Left kidney (tissue), 2 donors: ENCODE results near the gene CMTM5. TPM values are rescaled to one million over a fixed set of nuclear protein-coding genes. Genes with fewer than 3 reads are reported as not detected.
"Not testable (repeated sequence)": the region's sequence is repeated elsewhere in the genome, so short reads cannot be mapped to it uniquely, and the experiment has no call there.

Experiments used
- DNase-seq: peaks from one replicate; pipeline ENCODE4 v3.0.0-alpha.2; 2013
- polyA plus RNA-seq: library from polyadenylated mRNA; unstranded; fragments of 120-200 nt; gene quantifications from one replicate; pipeline ENCODE4 v1.2.1, GENCODE V29; 2013; ENCODE audit not compliant: insufficient read length

Gene CMTM5
- polyA plus RNA-seq, 1 donor: 1.0 TPM

DNA sequence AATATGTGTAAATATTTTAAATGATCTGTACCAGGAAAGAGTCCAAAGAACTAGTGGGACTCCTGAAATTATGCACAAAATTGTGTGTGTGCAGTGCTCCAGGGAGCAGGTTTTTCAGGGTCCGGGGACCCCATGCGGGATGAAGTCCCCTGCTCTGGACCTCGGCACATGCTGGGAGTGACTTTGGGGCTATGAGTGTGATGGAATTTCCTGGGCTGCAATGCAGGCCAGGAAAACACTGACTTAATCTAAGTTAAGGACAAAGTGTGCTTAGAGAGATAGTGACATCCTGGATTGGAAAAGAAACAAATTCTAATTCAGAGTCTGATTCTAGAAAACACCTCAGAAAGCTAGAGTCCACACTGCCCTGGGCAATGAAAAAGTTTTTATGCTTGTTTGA lies 37.4 kb downstream of the CMTM5 start:
- no peak for DNase-seq

DNA sequence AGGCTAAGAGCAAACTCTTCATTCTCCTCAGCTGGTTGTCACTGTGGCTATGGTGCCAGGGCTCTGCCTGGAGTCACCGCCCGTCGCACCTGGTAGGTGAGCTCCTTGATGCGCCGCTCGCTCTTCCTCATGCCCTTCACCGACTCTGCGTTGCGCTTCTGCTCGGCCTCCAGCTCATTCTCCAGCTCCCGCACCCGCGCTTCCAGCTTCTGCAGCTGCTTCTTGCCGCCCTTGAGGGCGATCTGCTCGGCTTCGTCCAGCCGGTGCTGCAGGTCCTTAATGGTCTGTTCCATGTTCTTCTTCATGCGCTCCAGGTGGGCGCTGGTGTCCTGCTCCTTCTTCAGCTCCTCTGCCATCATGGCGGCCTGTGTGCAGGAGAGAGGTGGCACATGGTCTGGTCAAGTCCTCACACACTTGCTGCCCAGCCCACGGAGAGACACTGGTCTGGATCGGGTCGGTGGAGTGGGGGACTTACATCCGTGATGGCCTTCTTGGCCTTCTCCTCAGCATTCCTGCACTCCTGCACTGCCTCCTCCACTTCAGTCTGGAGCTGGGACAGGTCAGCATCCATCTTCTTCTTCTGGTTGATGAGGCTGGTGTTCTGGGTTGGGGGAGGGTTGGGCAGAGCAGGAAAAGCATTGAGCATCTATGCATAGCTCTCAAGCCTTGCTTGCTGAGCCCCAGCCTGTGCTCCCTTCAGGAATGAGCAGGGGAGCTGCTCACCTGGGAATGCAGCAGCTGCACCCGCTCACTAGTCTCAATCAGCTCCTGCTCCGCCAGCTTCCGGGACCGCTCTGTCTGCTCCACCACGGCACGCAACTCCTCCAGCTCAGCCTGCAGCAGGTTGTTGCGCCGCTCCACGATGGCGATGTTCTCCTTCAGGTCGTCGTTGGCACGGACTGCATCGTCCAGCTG lies 38.3 kb downstream of the CMTM5 start:
- no peak for DNase-seq

DNA sequence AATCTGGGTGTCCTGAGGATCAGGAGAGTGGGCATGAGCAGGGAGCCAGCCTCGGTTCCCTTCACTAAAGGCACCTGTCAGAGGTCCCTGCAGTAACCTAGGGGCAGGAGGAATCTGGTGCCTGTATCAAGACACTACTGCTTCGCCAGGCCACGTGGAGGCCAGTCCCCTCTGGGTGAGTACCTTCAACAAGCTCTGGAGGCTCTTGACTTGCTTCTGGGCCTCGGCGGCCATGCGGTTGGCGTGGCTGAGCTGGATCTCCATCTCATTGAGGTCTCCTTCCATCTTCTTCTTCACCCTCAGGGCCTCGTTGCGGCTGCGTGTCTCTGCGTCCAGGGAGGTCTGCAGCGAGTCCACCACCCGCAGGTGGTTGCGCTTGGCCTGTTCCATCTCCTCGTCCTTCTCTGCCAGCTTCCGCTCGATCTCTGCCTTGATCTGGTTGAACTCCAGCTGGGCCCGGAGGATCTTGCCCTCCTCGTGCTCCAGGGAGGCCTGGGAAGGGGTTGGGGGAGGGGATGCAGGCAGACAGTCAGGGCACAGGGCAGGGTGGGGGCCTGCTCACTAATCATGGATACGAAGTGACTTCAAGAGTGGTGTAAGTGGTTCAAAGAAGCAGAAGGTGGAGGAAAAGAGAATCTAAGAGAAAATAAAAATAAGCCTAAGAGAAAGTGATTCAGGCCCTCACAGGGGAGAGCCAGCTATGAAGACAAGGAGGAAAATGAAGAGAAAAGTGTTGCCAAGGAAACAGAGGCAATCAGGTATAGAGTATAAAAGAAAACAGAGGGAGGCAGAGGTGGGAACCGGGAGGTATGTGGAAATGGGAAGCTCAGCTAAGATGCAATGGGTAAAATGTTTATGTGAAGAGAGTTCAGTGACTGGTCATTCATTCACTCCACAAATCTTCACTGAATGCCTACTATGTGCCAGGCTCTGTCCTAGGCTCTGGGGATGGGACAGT lies 39.3 kb downstream of the CMTM5 start:
- no peak for DNase-seq

DNA sequence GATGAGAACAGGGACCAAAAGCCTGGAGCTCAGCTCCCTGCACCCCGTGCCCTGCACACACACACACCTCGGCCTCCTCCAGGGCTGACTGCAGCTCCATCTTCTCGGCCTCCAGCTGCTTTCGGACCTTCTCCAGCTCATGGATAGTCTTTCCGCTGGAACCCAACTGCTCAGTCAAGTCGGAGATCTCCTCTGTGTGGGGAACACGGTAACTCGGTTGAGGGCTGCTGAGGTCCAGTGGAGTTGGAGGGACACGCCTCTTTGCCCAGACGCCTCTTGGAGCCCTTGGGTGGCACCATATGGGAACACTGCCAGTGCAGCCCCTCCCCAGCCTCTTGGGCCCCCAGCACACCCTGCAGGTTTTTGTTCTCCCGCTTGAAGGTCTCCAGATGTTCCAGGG lies 40.0 kb downstream of the CMTM5 start:
- DNase-seq: no peak

DNA sequence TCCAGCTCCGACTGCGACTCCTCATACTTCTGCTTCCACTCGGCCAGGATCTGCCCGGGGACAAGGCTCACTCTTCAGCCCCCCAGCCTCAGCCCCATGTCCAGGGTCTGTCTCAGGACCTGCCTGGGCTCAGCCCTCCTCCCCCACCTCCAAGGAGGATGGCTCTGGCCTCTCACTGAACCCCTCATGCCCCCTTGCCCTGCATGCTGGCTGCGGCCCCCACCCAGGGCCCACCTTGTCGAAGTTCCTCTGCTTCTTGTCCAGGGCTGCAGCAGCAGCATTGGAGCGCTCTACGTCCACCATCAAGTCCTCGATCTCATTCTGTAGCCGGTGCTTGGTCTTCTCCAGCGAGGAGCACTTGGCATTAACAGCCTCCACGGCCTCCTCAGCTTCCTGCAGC lies 40.4 kb downstream of the CMTM5 start:
- DNase-seq: not testable (repeated sequence)

DNA sequence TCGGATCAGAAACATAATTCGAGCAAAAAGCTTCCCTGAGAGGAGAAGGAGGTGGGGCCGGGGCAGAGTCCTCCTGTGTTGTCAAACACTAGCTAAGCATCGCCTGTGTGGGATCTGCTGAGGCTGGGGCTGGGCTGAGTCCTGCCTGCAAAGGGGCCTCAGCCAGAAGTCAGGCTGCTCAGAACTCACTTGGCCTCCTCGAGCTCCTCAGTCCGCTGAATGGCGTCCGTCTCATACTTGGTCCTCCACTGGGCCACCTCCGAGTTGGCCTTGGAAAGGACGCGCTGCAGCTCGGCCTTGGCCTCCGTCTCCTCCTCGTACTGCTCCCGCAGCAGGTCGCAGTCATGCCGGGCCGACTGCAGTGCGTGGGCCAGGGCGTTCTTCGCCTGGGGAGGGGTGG lies 41.2 kb downstream of the CMTM5 start:
- DNase-seq: no peak

DNA sequence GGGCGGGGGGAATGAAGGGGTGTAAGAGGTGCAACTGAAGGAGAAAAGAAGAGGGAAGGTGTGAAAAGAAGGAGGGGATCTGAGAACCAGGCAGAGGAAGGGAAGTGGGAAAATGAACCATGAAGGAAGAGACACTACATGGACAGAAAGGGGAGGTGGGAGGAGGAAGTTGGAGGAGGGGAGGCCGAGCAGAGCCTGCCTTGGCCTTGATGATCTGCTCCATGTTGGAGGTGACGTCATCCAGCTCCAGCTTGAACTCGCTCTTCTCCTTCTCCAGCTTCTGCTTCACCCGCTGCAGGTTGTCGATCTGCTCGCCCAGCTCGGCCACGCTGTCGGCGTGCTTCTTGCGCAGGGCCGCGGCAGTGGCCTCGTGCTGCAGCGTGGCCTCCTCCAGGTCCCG lies 42.8 kb downstream of the CMTM5 start:
- not testable (repeated sequence) for DNase-seq

DNA sequence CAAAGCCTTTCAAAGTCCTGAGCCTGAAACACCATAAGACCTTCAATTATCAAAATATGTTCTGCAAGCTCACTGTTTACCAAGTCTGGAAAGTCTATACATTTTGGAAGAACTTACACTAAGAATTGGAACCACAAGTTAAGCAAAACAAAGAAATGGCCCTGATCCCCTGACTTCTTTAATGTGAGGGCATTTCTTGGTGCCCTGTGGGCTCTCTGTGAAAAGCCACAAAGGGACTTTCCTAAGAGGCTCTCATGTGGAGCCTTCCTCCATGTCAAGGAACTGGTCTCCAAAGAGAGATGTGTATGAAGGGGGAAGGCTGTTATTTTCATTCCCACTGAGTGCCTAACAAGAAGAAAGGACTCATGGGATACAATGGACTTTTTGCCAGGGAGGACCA lies 44.7 kb downstream of the CMTM5 start:
- DNase-seq: no peak

DNA sequence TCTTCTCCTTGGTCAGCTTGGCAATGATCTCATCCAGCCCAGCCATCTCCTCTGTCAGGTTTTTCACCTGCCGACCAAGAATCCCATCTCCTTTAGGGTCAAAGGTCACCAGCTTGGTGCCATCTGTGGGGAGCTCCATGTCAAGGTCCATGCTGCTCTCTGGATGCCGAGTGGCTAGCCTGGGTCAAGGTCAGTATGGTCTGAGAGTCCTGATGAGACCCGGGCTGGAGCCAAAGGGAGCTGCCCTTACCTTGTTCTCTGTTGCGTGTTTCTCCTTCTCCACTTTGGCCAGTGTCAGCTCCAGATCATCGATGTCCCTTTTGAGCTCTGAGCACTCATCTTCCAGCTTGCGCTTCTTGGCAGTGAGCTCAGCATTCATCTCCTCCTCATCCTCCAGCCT lies 46.8 kb downstream of the CMTM5 start:
- no peak for DNase-seq

DNA sequence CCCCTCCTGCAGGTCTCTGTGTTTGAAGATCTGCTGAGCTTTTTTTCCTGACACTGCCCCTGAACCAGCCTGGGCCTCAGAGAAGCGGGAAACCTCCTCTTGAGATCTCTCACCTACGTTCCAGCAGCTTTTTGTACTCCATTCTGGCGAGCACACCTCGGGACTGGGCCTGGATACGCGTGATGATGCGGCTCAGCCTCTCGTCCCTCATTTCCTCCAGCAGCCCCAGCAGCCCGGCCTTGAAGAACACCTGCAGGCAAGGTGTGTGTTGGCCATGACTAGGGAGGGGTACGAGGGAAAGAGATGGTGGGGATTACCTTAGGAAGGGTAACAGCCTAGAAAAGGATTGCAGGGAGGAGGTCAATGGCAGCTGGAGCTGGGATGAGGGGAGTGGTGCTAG lies 48.3 kb downstream of the CMTM5 start:
- no peak for DNase-seq

DNA sequence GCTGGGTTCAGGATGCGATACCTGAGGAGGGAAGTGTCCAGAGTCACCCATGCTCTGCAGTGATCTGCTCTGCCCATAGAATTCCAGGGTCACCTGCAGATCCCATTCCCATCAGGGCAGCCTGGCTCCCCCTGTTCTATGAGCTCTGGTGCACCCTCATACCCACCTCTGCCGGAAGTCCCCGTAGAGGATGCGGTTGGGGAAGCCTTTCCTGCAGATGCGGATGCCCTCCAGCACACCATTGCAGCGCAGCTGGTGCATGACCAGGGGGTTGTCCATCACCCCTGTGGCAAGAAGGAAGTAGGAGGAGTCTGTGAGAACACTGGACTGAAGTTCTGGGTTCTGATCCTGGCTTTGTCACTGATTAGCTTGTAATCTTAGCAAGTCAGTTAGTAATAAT lies 49.0 kb downstream of the CMTM5 start:
- DNase-seq: not testable (repeated sequence)

DNA sequence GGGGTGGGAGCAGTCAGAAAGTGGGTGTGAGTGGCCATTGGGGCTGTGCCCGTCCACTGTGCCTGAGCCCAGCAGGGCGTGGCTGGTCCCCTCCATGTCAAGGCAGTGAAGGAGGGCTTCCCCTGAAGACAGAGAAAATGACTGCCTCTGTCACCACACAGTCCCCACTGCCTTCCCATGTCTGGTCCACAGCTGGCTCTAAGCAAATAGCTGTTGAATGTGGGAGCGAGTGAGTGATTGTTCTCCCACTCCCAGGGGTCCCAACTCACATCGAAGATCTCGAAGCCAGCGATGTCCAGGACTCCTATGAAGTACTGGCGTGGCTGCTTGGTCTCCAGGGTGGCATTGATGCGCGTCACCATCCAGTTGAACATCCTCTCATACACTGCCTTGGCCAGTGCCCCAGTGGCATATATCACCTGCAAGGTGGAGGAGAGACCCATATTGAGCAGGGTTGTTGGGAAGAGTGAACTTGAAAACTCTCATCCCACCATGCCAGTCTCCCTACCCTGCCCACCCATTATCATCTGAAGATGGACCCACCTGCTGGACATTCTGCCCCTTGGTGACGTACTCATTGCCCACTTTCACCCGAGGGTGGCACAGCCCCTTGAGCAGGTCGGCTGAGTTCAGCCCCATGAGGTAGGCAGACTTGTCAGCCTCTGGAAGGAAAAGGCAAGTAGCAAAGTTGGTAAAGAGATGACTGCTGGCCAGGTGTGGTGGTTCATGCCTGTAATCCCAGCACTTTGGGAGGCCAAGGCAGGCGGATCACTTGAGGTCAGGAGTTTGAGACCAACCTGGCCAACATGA lies 52.0 kb downstream of the CMTM5 start:
- no peak for DNase-seq

Other genes with a start within 250 kb of the CMTM5 start
- gene SLC7A8, start 193.4 kb upstream of the CMTM5 start, polyA plus RNA-seq: 92.4 TPM
- gene RNF212B, start 139.1 kb upstream of the CMTM5 start, polyA plus RNA-seq: 2.3 TPM
- gene HOMEZ, start 90.9 kb upstream of the CMTM5 start, polyA plus RNA-seq: 28.0 TPM
- gene PPP1R3E, start 74.2 kb upstream of the CMTM5 start, polyA plus RNA-seq: 42.5 TPM
- gene BCL2L2, start 70.2 kb upstream of the CMTM5 start, polyA plus RNA-seq: 50.6 TPM
- 309 TPM for gene PABPN1, start 55.6 kb upstream of the CMTM5 start, polyA plus RNA-seq
- gene SLC22A17, start 24.2 kb upstream of the CMTM5 start, polyA plus RNA-seq: 62.4 TPM
- 35.4 TPM for gene EFS, start 11.9 kb upstream of the CMTM5 start, polyA plus RNA-seq
- not detected for gene IL25, start 4.2 kb upstream of the CMTM5 start, polyA plus RNA-seq
- gene MYH6, start 31.2 kb downstream of the CMTM5 start, polyA plus RNA-seq: 0.13 TPM
- gene MYH7, start 58.6 kb downstream of the CMTM5 start, polyA plus RNA-seq: 0.32 TPM
- 69.7 TPM for gene NGDN, start 92.7 kb downstream of the CMTM5 start, polyA plus RNA-seq
- 9.6 TPM for gene ZFHX2, start 174.7 kb downstream of the CMTM5 start, polyA plus RNA-seq
- gene THTPA, start 179.2 kb downstream of the CMTM5 start, polyA plus RNA-seq: 19.4 TPM
- 99.6 TPM for gene AP1G2, start 190.7 kb downstream of the CMTM5 start, polyA plus RNA-seq
- 8.9 TPM for gene JPH4, start 201.7 kb downstream of the CMTM5 start, polyA plus RNA-seq